Muscle of leg (tissue), 11 donors: ENCODE measurements around the gene GAB2. TPM values are rescaled to one million over a fixed set of nuclear protein-coding genes. Genes with fewer than 3 reads are reported as not detected.
A peak's percentile ranks its signal among the peaks of the same experiment; 100 is the strongest.
"Not testable (repeated sequence)": the region's sequence is repeated elsewhere in the genome, so short reads cannot be mapped to it uniquely, and the experiment has no call there.

Experiments used
- DNase-seq: peaks from one replicate; pipeline ENCODE4 v3.0.0; 2013
- H3K27ac ChIP-seq: one replicate; pipeline ENCODE4 v1.5.1; 2013; ENCODE audit warnings: mild to moderate bottlenecking, low read length, control low read depth
- H3K27me3 ChIP-seq: one replicate; pipeline ENCODE4 v1.6.1; 2013; ENCODE audit warnings: low read length; ENCODE audit not compliant: control insufficient read depth, insufficient read depth
- H3K36me3 ChIP-seq: one replicate; pipeline ENCODE4 v1.6.1; 2013; ENCODE audit warnings: low read length; ENCODE audit not compliant: control insufficient read depth, insufficient read depth
- H3K4me1 ChIP-seq: one replicate; pipeline ENCODE4 v1.6.1; 2013; ENCODE audit warnings: low read length; ENCODE audit not compliant: control insufficient read depth, insufficient read depth
- H3K4me3 ChIP-seq: one replicate; pipeline ENCODE4 v1.5.1; 2013; ENCODE audit warnings: low read length, control low read depth
- H3K9me3 ChIP-seq: replicated peaks from 2 replicates; pipeline ENCODE4 v1.6.1; 2013; ENCODE audit warnings: low read depth, low read length; ENCODE audit not compliant: control insufficient read depth
- WGBS: methylation state at CpG from one replicate; pipeline ENCODE4 v1.1.5; 2013; ENCODE audit warnings: missing lambda C conversion rate; ENCODE audit not compliant: insufficient coverage; 5-methylcytosine and 5-hydroxymethylcytosine counted together
- polyA plus RNA-seq, 8 donors: library from polyadenylated mRNA; unstranded; fragments of 120-200 nt; gene quantifications; one replicate each; pipeline versions ENCODE4 v1.2.1 to v1.2.3, GENCODE V29; 2013; ENCODE audit warnings: inconsistent platforms in 1 of 8, low replicate concordance in 1 of 8; ENCODE audit not compliant: insufficient read length in 8 of 8, insufficient read depth in 1 of 8
- total RNA-seq: library from RNA; stranded (reverse); fragments of 120-200 nt; gene quantifications from one replicate; pipeline ENCODE4 v1.2.4, GENCODE V29; 2013

GAB2 gene
- total and polyA plus RNA-seq, 9 donors, result 9.6 to 18.8 (median 14.2) TPM

DNA sequence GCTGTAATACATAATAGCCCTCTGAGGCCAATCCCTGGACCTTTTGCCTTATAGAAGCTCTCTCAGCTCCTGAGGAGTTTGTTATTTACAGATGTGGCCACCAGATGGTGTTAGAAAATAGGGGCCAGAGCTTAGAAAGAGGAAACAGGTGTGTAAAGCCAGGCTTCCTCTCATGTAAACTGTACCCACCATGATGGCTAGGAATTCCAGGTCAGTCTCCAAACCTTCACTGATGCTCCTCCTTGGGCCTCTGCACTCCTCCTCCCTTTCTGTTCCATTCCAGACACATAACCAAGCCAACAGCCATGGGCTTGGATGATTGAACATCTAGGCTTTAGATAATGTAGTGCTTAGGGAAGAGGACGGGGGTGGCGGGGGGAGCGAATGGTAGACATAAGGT lies 189.2 kb downstream of the GAB2 start:
- H3K9me3 ChIP-seq, result no peaks in the 10 kb centered on the region
- no peak overlapping the region for H3K27ac ChIP-seq
- peak; percentile 84 for DNase-seq
- no peak overlapping the region for H3K4me3 ChIP-seq
- H3K4me1 ChIP-seq, result peaks cover 3% of the 10 kb centered on the region
- WGBS, result no CpG with 5 or more reads among the region's 3 CpGs
- H3K36me3 ChIP-seq, result peaks cover 29% of the 10 kb centered on the region
- no peaks in the 10 kb centered on the region for H3K27me3 ChIP-seq

DNA sequence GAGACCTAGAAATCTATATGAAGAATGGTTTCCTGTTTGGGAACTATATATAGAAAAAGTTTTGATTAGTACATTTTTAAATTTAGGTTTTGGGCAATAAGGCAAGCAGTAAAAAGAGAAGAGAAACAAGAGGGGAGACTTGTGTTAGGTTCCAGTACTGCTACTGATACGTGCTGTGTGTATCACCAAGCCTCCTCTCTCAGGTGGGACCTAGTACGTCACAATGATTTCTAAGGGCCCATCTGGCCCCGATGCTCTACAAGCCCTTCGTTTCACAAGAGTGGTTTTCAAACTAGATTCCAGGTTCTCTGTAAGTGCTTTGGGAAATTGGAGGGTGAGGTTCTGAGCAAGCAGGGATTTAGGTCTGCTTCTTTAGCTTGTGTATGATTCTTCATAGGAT lies 189.7 kb downstream of the GAB2 start:
- Histone ChIP-seq H3K9me3 (no peaks in the 10 kb centered on the region), H3K4me1 (peaks cover 3% of the 10 kb centered on the region), H3K27ac (no peak overlapping the region), H3K36me3 (peaks cover 34% of the 10 kb centered on the region), H3K4me3 (no peak overlapping the region), H3K27me3 (no peaks in the 10 kb centered on the region)
- DNase-seq, result no peak
- 78% methylated on average over 1 of the region's 4 CpGs for WGBS

DNA sequence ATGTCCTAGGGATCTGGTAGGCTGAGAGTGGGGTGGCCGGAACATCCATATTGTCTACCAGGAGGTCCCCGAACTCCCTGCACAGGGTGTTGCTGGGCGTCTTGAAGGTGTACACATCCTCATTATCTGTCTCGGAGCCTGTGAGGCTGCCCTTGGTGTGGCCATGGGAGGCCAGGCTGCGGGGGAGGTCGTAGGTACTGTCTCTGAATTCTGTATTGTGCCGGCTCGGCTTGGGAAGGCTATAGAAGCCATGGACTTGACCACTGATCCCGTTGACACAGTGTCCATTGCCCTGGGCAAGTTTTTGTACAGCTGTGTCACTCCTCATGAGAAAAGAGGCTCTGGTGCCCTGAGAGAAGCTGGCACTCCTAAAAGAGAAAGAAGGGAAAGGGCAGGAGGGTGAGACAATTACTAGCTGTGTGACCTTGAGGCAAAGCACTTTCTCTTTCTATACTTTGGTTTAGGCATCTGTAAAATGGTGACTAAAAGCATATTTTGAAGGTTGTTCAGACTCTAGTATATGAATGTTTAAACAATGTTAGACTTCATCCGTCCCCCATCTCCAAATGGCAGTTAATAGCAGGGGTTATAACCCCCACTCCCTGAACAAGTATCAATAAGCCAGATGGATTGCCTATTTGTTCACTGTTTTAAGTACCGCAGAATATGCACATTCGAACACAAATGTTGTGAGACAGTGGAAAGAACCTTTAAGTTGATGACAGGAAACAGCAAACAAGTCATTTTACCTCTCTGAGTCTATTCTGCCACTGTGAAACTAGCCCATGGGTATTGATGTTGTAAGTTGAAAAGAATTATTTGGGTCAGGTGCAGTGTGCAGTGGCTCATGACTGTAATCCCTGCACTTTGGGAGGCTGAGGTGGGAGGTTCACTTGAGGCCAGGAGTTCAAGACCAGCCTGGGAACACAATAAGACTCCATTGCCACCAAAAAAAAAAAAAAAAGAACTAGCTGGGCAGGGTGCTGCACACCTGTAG lies 190.6 kb downstream of the GAB2 start:
- WGBS, result 89% methylated on average over 10 of the region's 12 CpGs
- peaks cover 39% of the 10 kb centered on the region for H3K36me3 ChIP-seq

DNA sequence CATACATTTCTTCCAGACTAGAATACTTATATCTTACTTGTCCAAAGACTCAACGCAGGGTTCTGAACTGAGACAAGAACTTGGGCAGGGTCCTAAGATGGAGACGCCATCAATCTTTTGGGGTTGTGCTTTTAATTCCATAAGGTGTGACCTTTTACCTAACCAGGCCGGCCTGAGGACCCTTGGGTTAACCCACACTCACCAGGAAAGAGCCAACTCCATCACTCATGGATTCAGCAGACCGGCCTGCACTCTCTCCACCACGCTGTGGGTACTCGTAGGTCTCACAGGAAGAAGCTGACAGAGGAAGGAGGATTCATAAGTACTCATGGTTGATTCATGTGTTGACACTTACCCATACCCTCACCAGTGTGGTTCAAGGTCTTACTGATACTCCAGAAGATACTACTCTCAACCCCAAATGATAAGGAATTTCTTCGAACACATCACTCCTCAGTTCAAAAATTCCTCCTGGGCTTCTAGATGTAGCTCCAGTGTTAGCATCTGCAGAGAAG lies 192.7 kb downstream of the GAB2 start:
- 100% methylated on average over 1 of the region's 7 CpGs for WGBS
- peaks cover 59% of the 10 kb centered on the region for H3K36me3 ChIP-seq

More for the DNA sequence above, 190.6 kb downstream of the GAB2 start:
- Histone ChIP-seq H3K4me3 (no peak overlapping the region), H3K27me3 (no peaks in the 10 kb centered on the region), H3K9me3 (no peaks in the 10 kb centered on the region), H3K4me1 (peaks cover 3% of the 10 kb centered on the region), H3K27ac (no peak overlapping the region)
- no peak for DNase-seq

DNA sequence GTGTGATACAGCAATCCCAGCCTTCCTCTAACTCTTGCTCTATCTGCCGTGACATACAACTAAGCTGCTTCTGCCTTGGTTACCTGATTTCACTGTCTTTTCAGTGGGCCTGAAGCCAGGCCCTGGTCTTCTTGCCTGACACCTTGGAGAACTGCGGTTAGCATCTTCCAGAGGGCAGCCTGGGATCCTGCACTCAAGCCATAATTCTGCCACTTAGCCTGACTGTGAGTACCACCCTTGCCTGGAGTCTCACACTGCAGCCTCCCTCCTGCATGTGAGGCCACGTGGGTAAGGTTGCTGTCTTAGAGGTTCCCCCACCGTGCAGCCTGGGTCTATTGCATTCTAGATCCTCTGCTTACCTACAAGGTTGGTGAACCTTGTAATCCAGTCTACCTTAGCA lies 193.1 kb downstream of the GAB2 start:
- H3K4me3 ChIP-seq, result no peak overlapping the region
- H3K9me3 ChIP-seq, result no peaks in the 10 kb centered on the region
- H3K36me3 ChIP-seq, result peaks cover 64% of the 10 kb centered on the region
- H3K4me1 ChIP-seq, result no peaks in the 10 kb centered on the region
- no peak overlapping the region for H3K27ac ChIP-seq
- no peaks in the 10 kb centered on the region for H3K27me3 ChIP-seq
- no peak for DNase-seq
- WGBS, result 90% methylated on average over 3 of the region's 4 CpGs

More for the DNA sequence above, 192.7 kb downstream of the GAB2 start:
- Histone ChIP-seq H3K27ac (no peak overlapping the region), H3K4me1 (no peaks in the 10 kb centered on the region), H3K27me3 (no peaks in the 10 kb centered on the region), H3K4me3 (no peak overlapping the region), H3K9me3 (no peaks in the 10 kb centered on the region)
- DNase-seq, result no peak

DNA sequence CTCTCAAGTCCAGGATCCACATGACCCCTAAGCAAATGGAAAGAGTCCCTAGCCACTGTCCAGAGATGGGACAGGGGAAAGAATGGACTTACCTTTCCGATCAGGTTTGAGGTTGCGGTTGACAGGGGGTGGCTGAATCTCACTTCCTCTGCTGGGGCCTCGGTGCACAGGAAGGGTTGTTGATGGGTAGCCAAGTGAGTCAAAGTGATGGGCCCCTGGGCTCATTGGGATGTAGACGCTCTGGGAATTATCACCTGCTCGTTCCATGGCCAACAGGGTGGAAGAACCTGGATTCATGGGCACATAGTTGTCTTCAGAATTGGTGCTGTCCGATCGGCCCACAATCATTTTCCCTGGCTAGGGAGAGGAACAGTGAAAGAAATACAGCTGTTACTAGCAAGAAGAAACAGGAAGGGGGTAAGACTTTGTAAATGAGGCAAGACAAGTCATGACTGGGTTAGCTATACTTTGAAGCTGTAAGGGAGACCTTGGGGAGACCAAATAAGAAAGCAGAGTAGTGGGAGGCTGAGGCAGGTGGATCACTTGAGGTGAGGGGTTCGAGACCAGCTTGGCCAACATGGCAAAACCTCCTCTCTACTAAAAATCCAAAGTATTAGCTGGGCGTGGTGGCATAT lies 194.2 kb downstream of the GAB2 start:
- Histone ChIP-seq H3K27ac (no peak overlapping the region), H3K4me3 (no peak overlapping the region), H3K27me3 (no peaks in the 10 kb centered on the region), H3K4me1 (no peaks in the 10 kb centered on the region), H3K9me3 (no peaks in the 10 kb centered on the region), H3K36me3 (peaks cover 71% of the 10 kb centered on the region)
- 88% methylated on average over 8 of the region's 9 CpGs for WGBS
- no peak for DNase-seq

DNA sequence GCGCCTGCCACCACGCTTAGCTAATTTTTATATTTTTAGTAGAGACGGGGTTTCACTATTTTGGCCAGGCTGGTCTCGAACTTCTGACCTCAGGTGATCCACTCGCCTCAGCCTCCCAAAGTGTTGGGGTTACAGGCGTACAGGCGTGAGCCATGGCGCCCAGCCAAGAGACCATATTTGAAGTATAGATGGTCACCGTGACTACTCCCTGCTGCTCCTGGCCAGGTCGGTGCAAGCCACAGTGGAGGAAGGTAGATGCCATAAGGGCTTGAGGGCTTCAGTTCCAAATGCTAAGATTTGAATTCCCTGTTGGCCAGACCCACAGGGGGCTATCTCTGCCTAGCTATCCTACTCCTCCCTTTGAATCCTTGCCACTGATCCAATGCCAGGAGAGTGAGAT lies 194.9 kb downstream of the GAB2 start:
- H3K36me3 ChIP-seq, result peaks cover 78% of the 10 kb centered on the region
- H3K9me3 ChIP-seq, H3K4me1 ChIP-seq, H3K27me3 ChIP-seq, H3K27ac ChIP-seq, DNase-seq, H3K4me3 ChIP-seq: not testable (repeated sequence)
- 85% methylated on average over 10 of the region's 10 CpGs for whole genome bisulfite sequencing

DNA sequence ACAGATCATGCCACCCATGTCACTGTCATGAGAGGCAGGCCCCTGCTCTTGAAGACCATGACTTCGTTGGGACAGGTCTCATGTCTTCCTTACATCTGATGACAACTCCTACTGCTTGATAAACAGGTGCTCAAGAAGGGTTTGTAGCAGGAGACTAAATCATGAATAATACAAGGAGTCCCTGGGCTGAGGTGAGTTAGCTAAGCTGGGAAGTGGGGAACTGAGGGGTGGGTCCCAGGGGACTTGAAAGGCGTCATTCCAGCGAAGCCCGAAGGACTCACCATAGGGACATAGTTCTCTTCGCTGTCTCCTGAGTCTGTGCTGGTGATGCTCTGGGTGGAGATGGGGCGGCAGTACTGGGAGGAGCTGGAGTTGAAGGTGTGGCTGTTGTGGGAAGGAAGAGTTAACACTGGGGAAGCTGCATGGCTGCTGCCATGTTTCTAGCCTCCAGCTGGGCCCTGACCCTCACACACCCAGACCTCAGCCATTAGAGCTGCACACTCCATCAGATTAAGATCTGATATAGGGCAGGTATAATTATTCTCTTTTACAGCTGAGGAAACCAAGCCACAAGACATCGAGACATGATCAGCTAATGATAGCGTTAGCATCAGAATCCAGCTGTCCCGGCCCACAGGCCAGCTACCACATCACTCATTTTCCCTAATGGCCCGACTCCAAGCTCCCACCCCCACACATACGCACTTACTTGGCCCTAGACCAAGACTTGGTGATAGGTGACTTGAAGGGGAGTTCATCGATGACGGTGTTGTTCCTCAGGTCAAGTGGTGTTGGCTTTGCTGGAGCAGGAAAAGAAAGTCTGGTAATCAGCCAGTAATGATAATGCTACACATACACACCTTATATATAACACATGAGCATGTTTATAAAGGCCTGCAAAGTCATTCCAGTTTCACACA lies 196.0 kb downstream of the GAB2 start:
- DNase-seq, result no peak
- Histone ChIP-seq H3K9me3 (no peaks in the 10 kb centered on the region), H3K27ac (no peak overlapping the region), H3K36me3 (peaks cover 86% of the 10 kb centered on the region), H3K4me3 (no peak overlapping the region), H3K4me1 (no peaks in the 10 kb centered on the region), H3K27me3 (no peaks in the 10 kb centered on the region)
- WGBS, result 95% methylated on average over 3 of the region's 13 CpGs

DNA sequence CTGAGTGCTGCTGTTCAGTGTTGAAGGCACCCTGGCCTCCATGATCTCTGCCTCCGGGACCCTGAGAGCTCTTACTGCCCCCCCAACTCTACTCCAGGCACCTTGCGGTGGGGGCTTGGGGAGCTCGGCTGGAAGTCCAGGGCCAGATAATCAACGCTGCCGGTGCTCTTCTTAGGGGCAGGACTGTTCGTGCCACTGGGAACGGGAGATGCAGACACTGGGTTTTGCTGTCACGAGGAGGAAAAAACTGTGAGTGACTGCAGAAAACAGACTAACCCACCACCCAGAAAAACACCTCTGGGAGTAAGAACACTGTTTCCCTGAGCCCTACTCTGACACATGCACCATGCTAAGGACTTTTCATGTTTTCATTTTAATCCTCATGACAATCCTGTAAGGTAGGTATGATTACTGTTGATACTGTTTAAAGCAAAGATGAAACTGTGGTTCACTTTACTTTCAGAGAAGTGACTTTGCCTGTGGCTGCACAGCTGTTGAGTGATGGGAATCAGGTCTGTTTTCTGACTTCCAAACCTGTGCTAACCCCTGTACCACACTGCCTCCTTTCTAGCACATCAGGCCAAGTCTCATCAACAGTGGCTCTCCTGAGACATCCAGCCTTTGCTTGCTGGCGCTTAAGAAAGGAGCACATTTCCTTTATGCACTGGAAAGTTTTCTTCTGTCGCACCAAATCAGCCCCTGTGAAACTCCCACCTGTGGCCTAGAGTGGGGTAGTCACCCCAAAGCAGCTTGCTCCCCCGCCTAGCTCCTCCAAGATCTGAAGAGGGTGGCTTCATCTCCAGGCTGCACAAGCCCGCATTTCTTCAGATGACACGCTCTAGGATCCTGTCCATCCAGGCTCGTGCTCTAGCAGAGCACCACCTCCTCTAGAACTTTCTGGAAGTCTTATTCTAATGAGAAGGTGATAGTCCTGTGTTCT lies 197.1 kb downstream of the GAB2 start:
- Histone ChIP-seq H3K27ac (no peak overlapping the region), H3K4me3 (no peak overlapping the region), H3K4me1 (no peaks in the 10 kb centered on the region), H3K27me3 (no peaks in the 10 kb centered on the region), H3K36me3 (peaks cover 90% of the 10 kb centered on the region), H3K9me3 (no peaks in the 10 kb centered on the region)
- DNase-seq, result no peak
- WGBS, result 91% methylated on average over 10 of the region's 14 CpGs
